ENCODE measurements around the gene FAM181B.
"Not testable (repeated sequence)": the region's sequence is repeated elsewhere in the genome, so short reads cannot be mapped to it uniquely, and the experiment has no call there.

FAM181B gene

GRCh38 chr11:82732734-82733443 is 775 bp downstream of the FAM181B start:
- DNase-seq (ENCODE audit: low read depth), result no peak

DNA sequence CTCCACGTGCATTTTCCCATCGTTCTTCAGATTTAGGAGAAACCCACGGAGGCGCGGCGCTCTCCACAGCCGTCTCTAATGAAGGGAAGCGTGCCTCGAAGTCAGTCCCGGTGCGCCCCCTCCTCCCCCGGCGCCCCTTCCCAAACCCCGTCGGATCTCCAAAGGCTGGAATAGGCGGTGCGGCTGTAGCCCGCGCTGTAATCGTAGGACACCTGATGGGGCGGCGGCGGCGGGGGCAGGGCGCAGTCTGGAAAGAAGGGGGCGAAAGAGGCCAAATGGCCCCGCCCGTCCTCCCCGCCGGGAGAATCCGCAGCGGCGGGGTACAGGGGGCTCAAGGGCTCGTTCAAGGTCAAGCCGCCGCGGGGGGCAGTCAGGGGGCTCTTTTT is 1.3 kb downstream of the FAM181B start:
- DNase-seq (ENCODE audit: low read depth), result no peak

GRCh38 chr11:82731691-82732277 is 1.9 kb downstream of the FAM181B start:
- DNase-seq (ENCODE audit: low read depth), result no peak

DNA sequence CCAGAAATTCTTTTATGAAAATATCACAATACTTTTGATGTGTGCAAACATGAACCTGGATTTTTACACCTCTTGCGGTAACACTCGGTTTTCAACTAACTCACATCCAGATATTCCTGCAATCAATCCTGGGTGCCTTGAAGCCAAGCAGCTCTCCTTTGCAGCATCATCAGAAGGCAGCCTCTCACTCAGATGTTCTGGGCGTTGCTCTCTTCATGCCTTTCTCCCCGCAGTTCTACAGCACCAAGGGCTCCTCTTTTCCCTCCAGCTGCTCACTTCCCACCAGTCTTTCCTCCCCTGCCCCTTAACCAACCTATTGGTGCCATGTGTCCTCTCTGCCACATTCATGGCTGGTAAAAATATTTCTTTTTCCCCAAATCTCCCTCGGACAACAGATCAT is 2.9 kb downstream of the FAM181B start:
- DNase-seq (ENCODE audit: low read depth), result no peak

DNA sequence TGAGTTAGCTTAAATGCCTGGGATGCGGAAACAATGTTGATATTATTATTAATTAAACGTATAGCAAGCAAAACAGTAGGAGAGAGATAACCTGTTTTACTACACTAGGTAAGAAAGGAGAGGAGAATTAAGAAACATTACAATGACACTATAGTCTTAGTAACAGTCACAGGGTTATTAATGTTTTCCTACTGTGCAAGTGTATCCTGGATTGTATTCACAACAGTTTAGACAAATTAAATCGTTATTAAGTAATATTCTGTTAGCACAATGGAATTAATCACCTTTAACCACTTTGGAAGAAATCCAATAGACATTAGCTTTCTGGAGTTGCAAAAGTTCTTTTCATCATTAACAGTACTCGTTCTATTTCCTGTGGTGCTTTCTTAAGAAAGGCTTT is 3.4 kb downstream of the FAM181B start:
- no peak for DNase-seq (ENCODE audit: low read depth)

- DNase-seq (ENCODE audit: low read depth), result no peak
These were observed 9.6 kb downstream of the FAM181B start for GRCh38 chr11:82724026-82724425.

DNA sequence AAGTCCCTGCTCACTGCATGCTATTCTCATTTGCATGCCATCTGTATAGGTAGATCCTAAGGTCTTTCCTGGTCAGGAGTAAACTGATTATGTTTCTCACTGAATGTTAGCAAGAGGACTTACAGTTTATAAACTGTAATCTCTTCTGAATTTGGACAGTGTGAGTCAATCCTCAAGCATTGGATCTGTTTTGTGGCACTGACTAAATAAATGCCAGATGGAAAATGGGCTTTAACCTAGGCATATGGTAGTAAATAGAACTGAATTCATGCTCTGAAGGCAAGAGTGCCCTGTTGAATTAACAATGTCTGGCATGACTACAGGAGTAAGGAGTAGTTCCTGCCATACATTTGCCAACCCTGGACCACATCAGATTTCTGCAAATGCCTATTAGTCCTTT is 11.4 kb downstream of the FAM181B start:
- no peak for DNase-seq (ENCODE audit: low read depth)

DNA sequence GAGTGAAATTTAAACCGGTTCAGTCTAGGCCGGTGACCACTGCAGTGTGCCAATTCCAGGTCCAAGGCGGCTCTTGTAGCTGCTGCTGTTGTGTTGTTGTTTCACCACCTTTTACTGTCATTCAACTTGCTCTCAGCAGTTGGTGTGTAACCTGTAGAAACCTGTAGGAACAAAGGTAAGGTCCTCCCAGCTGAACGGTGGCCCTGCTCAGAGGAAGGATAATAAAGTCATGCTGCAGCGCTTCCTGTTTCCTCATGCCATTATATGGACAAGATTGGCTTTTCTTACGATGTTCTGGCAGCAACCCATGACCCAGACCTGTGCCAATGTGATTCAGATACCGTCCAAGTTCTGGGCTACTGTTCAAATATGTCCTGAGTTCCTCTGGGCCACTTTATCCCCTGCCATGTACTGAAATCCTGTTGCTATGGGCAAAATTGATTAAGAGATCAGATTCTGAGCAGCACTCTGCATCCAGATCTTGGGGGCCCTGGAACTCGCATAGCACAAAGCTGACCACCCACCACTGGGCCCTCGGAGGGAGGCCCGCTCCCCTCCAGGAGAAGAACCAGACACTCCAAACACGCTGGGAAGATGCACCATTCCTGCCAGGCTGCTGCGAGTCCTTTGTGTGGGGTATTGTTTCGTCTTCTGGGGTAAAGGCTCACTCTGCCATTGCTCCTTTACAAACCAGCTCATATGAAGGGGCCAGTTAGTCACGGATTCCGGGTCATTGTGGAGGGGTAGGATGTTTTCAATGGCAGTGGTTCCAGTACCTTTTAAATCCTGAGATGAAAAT is 13.2 kb downstream of the FAM181B start:
- DNase-seq (ENCODE audit: low read depth), result no peak

DNA sequence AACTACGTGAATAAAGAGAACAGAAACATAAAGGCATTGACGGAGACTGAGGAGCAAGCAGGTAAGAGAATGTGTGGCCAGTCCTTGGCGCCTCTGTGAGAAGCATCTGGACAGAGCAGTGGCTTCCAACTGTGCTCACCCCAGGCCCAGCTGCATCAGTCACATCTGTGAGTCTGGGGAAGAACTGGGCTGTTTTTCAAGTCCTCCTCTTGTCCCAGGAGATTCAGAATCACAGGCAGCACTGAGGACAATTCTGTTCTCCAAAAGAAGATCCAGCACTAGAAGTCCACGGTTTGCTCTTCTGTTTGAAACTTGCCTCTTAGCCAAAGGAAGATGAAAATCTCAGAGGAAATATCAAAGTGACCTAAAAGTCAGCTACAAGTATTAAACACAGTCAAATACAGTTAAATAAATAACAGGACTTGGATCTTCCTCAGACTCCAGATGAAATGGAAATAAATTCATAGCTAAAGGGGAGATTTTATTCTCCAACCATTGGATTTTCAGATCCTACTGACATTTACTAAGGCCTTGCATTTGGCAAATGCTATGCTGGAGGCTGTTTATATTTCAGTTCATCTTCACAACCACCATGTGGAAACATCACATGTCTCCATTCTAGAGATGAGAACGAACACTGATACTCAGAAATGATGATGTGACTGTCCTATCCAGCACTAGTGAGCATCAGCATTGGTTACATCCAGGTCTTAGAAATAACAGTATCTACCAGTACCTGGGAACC is 14.1 kb downstream of the FAM181B start:
- DNase-seq (ENCODE audit: low read depth), result no peak

DNA sequence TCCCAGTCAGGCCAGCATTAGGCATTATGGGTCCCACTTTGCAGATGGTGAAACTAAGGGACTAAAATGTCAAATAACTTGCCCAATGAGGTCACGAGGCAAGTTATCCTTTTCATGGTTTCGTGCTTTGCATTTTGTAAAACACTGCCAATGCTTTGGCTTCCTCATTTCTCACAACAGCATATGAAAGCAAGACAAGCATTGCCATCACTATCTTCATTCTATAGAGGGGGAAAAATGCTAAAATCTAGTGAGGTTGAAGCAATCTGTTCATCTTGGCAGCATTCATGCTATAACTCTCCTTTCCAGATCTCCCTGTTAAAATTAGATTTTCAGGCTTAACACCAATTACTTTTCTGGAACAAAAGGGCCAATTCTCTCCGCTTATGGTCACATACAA is 14.8 kb downstream of the FAM181B start:
- DNase-seq (ENCODE audit: low read depth), result no peak

- DNase-seq (ENCODE audit: low read depth), result no peak
These were observed 15.4 kb downstream of the FAM181B start for GRCh38 chr11:82718307-82718706.

DNA sequence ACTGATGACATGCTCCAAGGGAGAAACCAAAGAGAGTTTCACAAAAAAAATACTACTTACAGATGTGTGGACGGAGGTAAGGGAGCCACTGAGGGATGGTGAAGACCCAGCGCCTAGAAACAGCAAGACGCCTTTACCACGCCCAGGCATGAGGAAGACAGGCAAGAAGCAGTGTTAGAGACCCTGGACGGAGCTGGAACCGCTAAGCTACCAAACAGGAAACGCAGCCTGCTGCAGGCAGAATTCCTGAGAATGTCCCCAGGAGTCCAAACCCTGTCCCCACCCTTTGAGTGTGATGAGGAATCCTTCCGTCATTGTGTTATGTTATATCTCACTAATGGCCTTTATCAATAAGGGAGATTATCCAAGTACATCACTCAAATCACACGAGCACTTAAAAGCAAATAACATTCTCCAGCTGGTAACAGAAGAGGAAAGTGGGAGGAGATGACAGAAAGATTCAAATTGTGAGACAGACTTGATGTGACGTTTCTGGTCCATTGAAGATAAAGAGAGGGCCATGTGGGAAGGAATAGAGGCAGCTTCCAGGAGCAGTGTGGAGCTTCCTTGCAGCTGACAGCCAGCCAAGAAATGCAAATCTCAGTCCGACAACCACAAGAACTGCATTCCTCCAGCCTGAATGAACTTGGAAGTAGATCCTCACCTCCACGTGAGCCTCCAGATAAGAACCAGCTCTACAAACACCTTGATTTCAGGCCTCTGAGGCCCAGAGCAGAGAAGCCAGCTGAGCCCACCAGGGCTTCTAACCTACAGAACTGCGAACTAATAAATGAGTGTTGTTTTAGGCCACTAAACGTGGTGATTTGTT is 19.1 kb downstream of the FAM181B start:
- DNase-seq (ENCODE audit: low read depth), result no peak

DNA sequence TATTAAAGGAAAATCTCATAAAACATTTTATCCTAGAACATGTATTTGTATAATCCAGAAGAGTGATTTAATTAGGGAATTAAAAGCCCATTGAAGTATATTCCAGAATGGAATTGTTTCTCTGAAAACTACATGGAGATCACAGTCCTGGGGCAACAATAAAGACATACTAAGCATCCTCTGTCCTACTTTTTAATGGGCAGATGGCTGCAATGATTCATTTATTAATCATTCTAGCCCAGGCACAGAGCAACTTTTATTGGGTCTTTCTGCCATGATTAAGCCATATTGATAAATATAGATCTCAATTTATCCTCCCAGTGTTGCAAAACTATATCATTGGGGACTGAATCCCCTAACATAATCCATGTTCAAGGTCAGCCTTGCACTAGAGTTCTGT is 22.0 kb downstream of the FAM181B start:
- no peak for DNase-seq (ENCODE audit: low read depth)

DNA sequence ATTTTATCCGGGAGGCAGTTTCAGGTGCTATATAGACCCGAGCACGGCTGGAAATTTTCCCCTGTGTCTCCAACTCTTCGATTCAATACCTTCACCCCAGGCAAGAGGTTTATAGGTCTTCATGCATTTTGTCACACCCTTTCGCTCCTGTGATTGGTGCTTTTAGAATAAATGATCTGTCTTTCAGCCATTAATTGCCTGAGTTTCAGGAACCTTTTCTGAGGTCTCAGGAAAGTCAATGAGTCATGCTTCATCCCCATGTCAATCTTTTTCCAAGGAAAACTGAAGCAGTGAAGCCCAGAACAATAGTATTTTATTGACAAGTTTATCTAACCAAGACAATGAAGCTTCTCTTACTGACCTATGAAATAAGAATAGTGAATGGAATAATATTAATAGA is 29.9 kb downstream of the FAM181B start:
- DNase-seq (ENCODE audit: low read depth), result no peak

GRCh38 chr11:82703226-82703625 is 30.4 kb downstream of the FAM181B start:
- no peak for DNase-seq (ENCODE audit: low read depth)

DNA sequence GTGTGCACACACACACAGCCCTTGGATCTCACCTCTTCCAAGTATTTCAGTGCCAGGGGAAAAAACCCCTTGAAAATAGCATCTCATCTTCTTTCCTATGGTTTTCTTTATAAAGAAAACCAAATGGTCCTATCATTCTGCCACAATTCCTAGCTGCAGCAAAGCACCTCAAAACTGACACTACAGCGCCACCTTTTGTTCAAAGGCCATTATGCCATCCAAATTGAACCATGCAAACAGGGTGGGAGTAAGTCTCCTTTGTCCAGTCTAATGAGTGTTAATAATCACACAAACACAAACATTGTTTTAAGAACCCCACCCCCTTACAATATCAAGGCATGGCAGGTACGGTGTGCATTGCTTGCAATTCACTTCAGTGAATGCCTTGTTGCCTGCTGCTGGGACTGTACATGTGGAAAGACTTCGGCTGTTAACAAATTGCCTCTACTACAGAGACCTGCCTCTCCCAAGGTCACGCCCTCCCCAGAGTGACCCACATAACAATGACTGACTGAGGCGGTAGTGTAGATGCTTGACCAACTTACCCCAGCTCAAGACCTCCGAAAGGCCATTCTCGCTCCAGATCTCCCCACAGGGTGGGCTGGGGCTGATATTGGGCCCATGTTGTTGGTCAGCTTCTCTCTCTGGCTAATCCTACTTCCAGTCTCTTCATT is 31.7 kb downstream of the FAM181B start:
- no peak for DNase-seq (ENCODE audit: low read depth)

DNA sequence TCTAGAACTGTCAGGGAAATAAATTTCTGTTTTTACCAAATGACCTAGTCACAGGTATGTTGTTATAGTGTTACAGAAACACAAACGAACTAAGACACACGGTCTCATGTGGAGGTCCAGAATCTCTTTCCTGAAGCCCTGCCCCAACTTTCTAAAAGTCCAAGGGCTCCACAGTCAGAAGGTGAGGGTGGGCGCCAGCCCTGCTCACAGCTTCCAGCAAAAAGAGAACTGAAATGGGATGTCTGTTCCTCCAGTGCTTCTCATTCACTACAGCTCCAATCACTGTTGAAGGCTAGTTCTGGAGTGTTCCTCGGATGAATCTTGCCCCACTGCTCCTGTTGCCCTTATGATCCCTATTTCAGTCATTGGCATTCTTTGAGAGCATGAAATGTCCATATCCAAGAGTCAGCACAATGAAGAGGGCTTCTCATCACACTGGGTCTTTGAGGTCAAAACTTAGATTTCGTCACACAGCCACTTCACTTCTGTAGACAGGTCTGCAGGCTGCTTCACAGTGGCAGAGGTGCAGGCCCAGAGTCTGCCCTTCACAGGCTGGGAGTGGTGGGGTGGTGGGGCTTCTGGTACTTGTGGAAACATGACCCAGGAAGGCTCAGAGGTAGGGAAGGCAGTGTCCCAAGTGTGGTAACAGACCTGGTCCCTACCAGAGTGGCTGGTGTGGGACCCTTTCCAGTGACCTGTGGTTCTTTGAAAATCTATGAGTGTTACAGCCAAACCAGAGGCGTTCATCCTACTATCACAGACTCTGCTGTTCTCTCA is 34.9 kb downstream of the FAM181B start:
- DNase-seq (ENCODE audit: low read depth), result no peak

DNA sequence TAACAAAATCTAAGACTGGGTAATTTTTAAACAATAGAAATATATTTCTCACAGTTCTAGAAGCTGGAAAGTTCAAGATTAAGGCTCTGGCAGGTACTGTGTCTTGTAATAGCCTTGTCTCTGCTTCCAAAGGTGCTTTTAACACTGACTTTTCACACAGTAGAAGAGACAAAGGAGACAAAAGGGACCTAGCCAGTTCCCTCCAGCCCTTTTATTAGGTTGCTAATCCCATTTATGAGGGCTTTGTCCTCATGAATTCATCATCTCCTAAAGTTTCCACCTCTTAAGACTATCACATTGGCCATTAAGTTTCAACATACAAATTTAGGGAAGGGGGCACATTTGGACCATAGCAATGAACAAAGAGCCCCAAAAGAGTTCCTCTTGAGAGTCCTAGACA is 40.7 kb downstream of the FAM181B start:
- no peak for DNase-seq (ENCODE audit: low read depth)

- not testable (repeated sequence) for DNase-seq (ENCODE audit: low read depth)
These were observed 44.3 kb downstream of the FAM181B start for GRCh38 chr11:82689347-82689746.

DNA sequence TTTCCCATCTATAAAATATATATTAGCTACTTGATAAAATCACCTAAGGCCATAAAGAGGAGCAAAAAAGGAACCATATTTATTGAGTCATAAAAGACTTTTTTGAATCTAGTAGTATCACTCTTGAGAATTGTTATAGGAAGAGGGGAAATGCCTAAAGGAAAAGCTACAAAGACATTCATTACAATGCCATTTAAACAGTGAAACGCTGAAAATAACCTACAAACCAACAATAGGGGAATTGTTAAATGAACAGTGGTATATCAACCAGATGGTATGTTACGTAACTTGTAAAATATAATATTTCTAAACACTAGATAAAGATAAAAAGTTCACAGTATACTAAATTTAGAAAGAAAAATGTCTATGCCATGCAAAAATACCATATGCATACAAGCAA is 47.5 kb downstream of the FAM181B start:
- DNase-seq (ENCODE audit: low read depth), result no peak
